Naive thymus-derived CD4-positive, alpha-beta T cell (primary cell): ENCODE measurements around the gene PRL. TPM values are rescaled to one million over a fixed set of nuclear protein-coding genes. Genes with fewer than 3 reads are reported as not detected.

Source experiments
- ATAC-seq: fragments of 150-1000 bp; cut with Tn5 transposase; 2 replicates; pipeline ENCODE4 v1.10.0; 2021; ENCODE audit warnings: mild to moderate bottlenecking, moderate library complexity
- CTCF ChIA-PET: fragments of 350-600 bp; sonication (Branson Sonifier 250); formaldehyde crosslinking; loops from one replicate; lab custom pipeline; 2021; ENCODE audit warnings: antibody characterized with exemption; lab: Charles Lee
- POLR2A ChIA-PET: fragments of 350-600 bp; sonication (Branson Sonifier 250); formaldehyde crosslinking; loops from one replicate; lab custom pipeline; 2021; ENCODE audit warnings: antibody characterized with exemption, inconsistent platforms; lab: Charles Lee
- DNase-seq, 9 donors: peaks; one replicate each; pipeline versions ENCODE4 v3.0.0 to v3.0.0-alpha.2; 2020 to 2022; ENCODE audit warnings: mixed read lengths in 1 of 9
- H3K27ac ChIP-seq: one replicate; pipeline ENCODE4 v1.7.0; 2013; ENCODE audit warnings: mild to moderate bottlenecking, low read depth, low read length, moderate library complexity
- H3K27me3 ChIP-seq, 2 donors: one replicate each; pipeline ENCODE4 v1.7.0; 2013; ENCODE audit warnings: low read length in 2 of 2, mild to moderate bottlenecking in 2 of 2, moderate library complexity in 2 of 2; ENCODE audit not compliant: control insufficient read depth in 2 of 2, insufficient read depth in 2 of 2
- H3K36me3 ChIP-seq, 3 experiments: 1 replicate in 2 of 3; 2 replicates in 1 of 3; pipeline ENCODE4 v1.7.0; 2013; ENCODE audit warnings: low read length in 3 of 3, mild to moderate bottlenecking in 3 of 3, moderate library complexity in 1 of 3; ENCODE audit not compliant: insufficient read depth in 3 of 3, control insufficient read depth in 2 of 3
- H3K4me1 ChIP-seq, 2 donors: one replicate each; pipeline ENCODE4 v1.7.0; 2013; ENCODE audit warnings: low read length in 2 of 2, mild to moderate bottlenecking in 2 of 2, moderate library complexity in 1 of 2; ENCODE audit not compliant: control insufficient read depth in 2 of 2, insufficient read depth in 2 of 2
- H3K4me3 ChIP-seq: 2 replicates; pipeline ENCODE4 v1.7.0; 2013; ENCODE audit warnings: mild to moderate bottlenecking, low read length
- H3K9me3 ChIP-seq, 3 experiments: 1 replicate in 2 of 3; 2 replicates in 1 of 3; pipeline ENCODE4 v1.7.0; 2013; ENCODE audit warnings: low read length in 3 of 3; ENCODE audit not compliant: control insufficient read depth in 2 of 3
- H3K27ac Mint-ChIP-seq, 9 donors: one replicate each; pipeline ENCODE4 v1.8.0; 2020 to 2022; ENCODE audit warnings: mixed read lengths in 9 of 9, mild to moderate bottlenecking in 8 of 9, moderate library complexity in 5 of 9, inconsistent platforms in 2 of 9
- H3K27me3 Mint-ChIP-seq, 5 donors: one replicate each; pipeline ENCODE4 v1.8.0; 2021 to 2022; ENCODE audit warnings: mixed read lengths in 5 of 5, mild to moderate bottlenecking in 1 of 5
- H3K36me3 Mint-ChIP-seq, 5 donors: one replicate each; pipeline ENCODE4 v1.8.0; 2020 to 2022; ENCODE audit warnings: mixed read lengths in 5 of 5, mild to moderate bottlenecking in 3 of 5, inconsistent platforms in 1 of 5
- H3K4me1 Mint-ChIP-seq, 7 donors: one replicate each; pipeline ENCODE4 v1.8.0; 2020 to 2022; ENCODE audit warnings: mixed read lengths in 7 of 7, mild to moderate bottlenecking in 3 of 7, inconsistent platforms in 1 of 7
- H3K4me3 Mint-ChIP-seq, 10 donors: one replicate each; pipeline ENCODE4 v1.8.0; 2020 to 2022; ENCODE audit warnings: mild to moderate bottlenecking in 10 of 10, mixed read lengths in 10 of 10, moderate library complexity in 6 of 10, inconsistent platforms in 2 of 10
- H3K9me3 Mint-ChIP-seq, 11 donors: one replicate each; pipeline ENCODE4 v1.8.0; 2020 to 2022; ENCODE audit warnings: mixed read lengths in 11 of 11, mild to moderate bottlenecking in 4 of 11, inconsistent platforms in 1 of 11, moderate library complexity in 1 of 11
- intact Hi-C, 2 donors: fragments of 100-400 bp; cut with micrococcal nuclease; formaldehyde crosslinking; loops; one replicate each; pipeline ENCODE4 v1.15.1; 2023
- polyA plus RNA-seq, 2 donors: library from polyadenylated mRNA; unstranded; fragments of 300-500 nt; fragmentation: Illumina TruSeq; gene quantifications; one replicate each; pipeline ENCODE4 v1.2.3, GENCODE V29; 2021
- total RNA-seq, 6 experiments: library from RNA in 5 of 6; stranded (reverse) in 5 of 6; gene quantifications; 1 replicate in 5 of 6; 2 replicates in 1 of 6; pipeline ENCODE4 v1.2.3 and lab custom pipeline; 2021 to 2026

Gene PRL
- total and polyA plus RNA-seq, 7 experiments from 2014 or later = not detected

- ATAC-seq (no peak), DNase-seq (no peak)
- Histone ChIP-seq H3K27ac (no peak overlapping the region), H3K36me3 (no peaks in the 10 kb centered on the region), H3K4me1 (no peaks in the 10 kb centered on the region), H3K27me3 (no peaks in the 10 kb centered on the region), H3K4me3 (no peak overlapping the region), H3K9me3 (no peaks in the 10 kb centered on the region)
- POLR2A ChIA-PET = no interaction called here
- no peaks in the 10 kb centered on the region for H3K36me3 Mint-ChIP-seq
- H3K27me3 Mint-ChIP-seq = peaks cover 0 to 4% (median 0%) of the 10 kb centered on the region in 5 donors
- intact Hi-C loops = no loop called here
- CTCF ChIA-PET = no interaction called here
- H3K4me3 Mint-ChIP-seq = no peak overlapping the region
- no peaks in the 10 kb centered on the region for H3K4me1 Mint-ChIP-seq
- H3K9me3 Mint-ChIP-seq = peaks cover 0 to 12% (median 4%) of the 10 kb centered on the region in 11 donors
- H3K27ac Mint-ChIP-seq = no peak overlapping the region
These were observed 15.3 kb downstream of the PRL start for GRCh38 chr6:22281341-22282085.

- intact Hi-C loops = no loop called here
- H3K9me3 Mint-ChIP-seq = peaks cover 0 to 12% (median 4%) of the 10 kb centered on the region in 11 donors
- H3K27me3 Mint-ChIP-seq = no peaks in the 10 kb centered on the region
- H3K4me3 Mint-ChIP-seq = no peak overlapping the region
- H3K36me3 ChIP-seq = no peaks in the 10 kb centered on the region
- no peak for DNase-seq
- ChIA-PET POLR2A (no interaction called here), CTCF (no interaction called here)
- no peaks in the 10 kb centered on the region for H3K36me3 Mint-ChIP-seq
- no peak overlapping the region for H3K27ac ChIP-seq
- H3K4me3 ChIP-seq = no peak overlapping the region
- H3K27ac Mint-ChIP-seq = no peak overlapping the region
- H3K9me3 ChIP-seq = no peaks in the 10 kb centered on the region
- no peaks in the 10 kb centered on the region for H3K4me1 ChIP-seq
- no peaks in the 10 kb centered on the region for H3K27me3 ChIP-seq
- no peak for ATAC-seq
- H3K4me1 Mint-ChIP-seq = no peaks in the 10 kb centered on the region
These were observed 17.4 kb downstream of the PRL start for GRCh38 chr6:22279427-22279826.

- CTCF ChIA-PET = no interaction called here
- Histone ChIP-seq H3K27me3 (no peaks in the 10 kb centered on the region), H3K27ac (no peak overlapping the region), H3K9me3 (no peaks in the 10 kb centered on the region), H3K4me1 (no peaks in the 10 kb centered on the region), H3K36me3 (no peaks in the 10 kb centered on the region), H3K4me3 (no peak overlapping the region)
- Mint-ChIP-seq H3K36me3 (no peaks in the 10 kb centered on the region), H3K4me1 (no peaks in the 10 kb centered on the region), H3K4me3 (no peak overlapping the region), H3K9me3 (peaks cover 0 to 20% (median 2%) of the 10 kb centered on the region in 11 donors), H3K27me3 (no peaks in the 10 kb centered on the region), H3K27ac (no peak overlapping the region)
- no peak for ATAC-seq
- POLR2A ChIA-PET = interaction anchor here (0.6 kb wide), 1 partner anchor 313 kb away, joined by 4 read pairs; no protein-coding TSS in a partner anchor
- DNase-seq = no peak
- intact Hi-C loops = no loop called here
These were observed 25.8 kb downstream of the PRL start for GRCh38 chr6:22271081-22271480.

- H3K36me3 ChIP-seq = no peaks in the 10 kb centered on the region
- H3K4me3 ChIP-seq = no peak overlapping the region
- ChIA-PET POLR2A (no interaction called here), CTCF (no interaction called here)
- ATAC-seq = no peak
- H3K4me1 ChIP-seq = no peaks in the 10 kb centered on the region
- peaks cover 0 to 5% (median 0%) of the 10 kb centered on the region in 11 donors for H3K9me3 Mint-ChIP-seq
- no peaks in the 10 kb centered on the region for H3K27me3 Mint-ChIP-seq
- H3K27ac ChIP-seq = no peak overlapping the region
- no peaks in the 10 kb centered on the region for H3K36me3 Mint-ChIP-seq
- no peak overlapping the region for H3K27ac Mint-ChIP-seq
- H3K9me3 ChIP-seq = no peaks in the 10 kb centered on the region
- no peaks in the 10 kb centered on the region for H3K4me1 Mint-ChIP-seq
- no peak for DNase-seq
- no peak overlapping the region for H3K4me3 Mint-ChIP-seq
- intact Hi-C loops = no loop called here
- H3K27me3 ChIP-seq = no peaks in the 10 kb centered on the region
These were observed 33.1 kb downstream of the PRL start for GRCh38 chr6:22263748-22264147.

GRCh38 chr6:22254886-22255285 lies 42.0 kb downstream of the PRL start:
- ChIA-PET CTCF (interaction anchor here (0.6 kb wide), 1 partner anchor 143 kb away, joined by 3 read pairs; no protein-coding TSS in a partner anchor), POLR2A (no interaction called here)
- Histone ChIP-seq H3K4me1 (no peaks in the 10 kb centered on the region), H3K27ac (no peak overlapping the region), H3K9me3 (no peaks in the 10 kb centered on the region), H3K36me3 (no peaks in the 10 kb centered on the region), H3K4me3 (no peak overlapping the region), H3K27me3 (no peaks in the 10 kb centered on the region)
- no peak overlapping the region for H3K4me3 Mint-ChIP-seq
- H3K36me3 Mint-ChIP-seq = no peaks in the 10 kb centered on the region
- no peak overlapping the region for H3K27ac Mint-ChIP-seq
- DNase-seq = no peak
- ATAC-seq = no peak
- no peaks in the 10 kb centered on the region for H3K27me3 Mint-ChIP-seq
- intact Hi-C loops = no loop called here
- peaks cover 0 to 5% (median 0%) of the 10 kb centered on the region in 11 donors for H3K9me3 Mint-ChIP-seq
- H3K4me1 Mint-ChIP-seq = no peaks in the 10 kb centered on the region

GRCh38 chr6:22253955-22254655 lies 42.7 kb downstream of the PRL start:
- no peak overlapping the region for H3K27ac ChIP-seq
- intact Hi-C loops = no loop called here
- no peaks in the 10 kb centered on the region for H3K9me3 ChIP-seq
- Mint-ChIP-seq H3K9me3 (peaks cover 0 to 5% (median 0%) of the 10 kb centered on the region in 11 donors), H3K27me3 (no peaks in the 10 kb centered on the region), H3K4me1 (no peaks in the 10 kb centered on the region), H3K36me3 (no peaks in the 10 kb centered on the region), H3K27ac (no peak overlapping the region), H3K4me3 (no peak overlapping the region)
- POLR2A ChIA-PET = no interaction called here
- no peaks in the 10 kb centered on the region for H3K4me1 ChIP-seq
- no peaks in the 10 kb centered on the region for H3K36me3 ChIP-seq
- no peak overlapping the region for H3K4me3 ChIP-seq
- DNase-seq = no peak
- no peaks in the 10 kb centered on the region for H3K27me3 ChIP-seq
- CTCF ChIA-PET = interaction anchor here (0.6 kb wide), 1 partner anchor 144 kb away, joined by 3 read pairs; no protein-coding TSS in a partner anchor
- ATAC-seq = no peak
